Activated CD4-positive, alpha-beta T cell treated with anti-CD3 and anti-CD28 coated beads, Interleukin-2, amount 50 U/mL, for 16 hours (primary cell): ENCODE results near the gene CERS3.
A peak's percentile ranks its signal among the peaks of the same experiment; 100 is the strongest.

Experiments
- DNase-seq: peaks from one replicate; pipeline ENCODE4 v3.0.0-alpha.2; 2020

Gene CERS3

DNA sequence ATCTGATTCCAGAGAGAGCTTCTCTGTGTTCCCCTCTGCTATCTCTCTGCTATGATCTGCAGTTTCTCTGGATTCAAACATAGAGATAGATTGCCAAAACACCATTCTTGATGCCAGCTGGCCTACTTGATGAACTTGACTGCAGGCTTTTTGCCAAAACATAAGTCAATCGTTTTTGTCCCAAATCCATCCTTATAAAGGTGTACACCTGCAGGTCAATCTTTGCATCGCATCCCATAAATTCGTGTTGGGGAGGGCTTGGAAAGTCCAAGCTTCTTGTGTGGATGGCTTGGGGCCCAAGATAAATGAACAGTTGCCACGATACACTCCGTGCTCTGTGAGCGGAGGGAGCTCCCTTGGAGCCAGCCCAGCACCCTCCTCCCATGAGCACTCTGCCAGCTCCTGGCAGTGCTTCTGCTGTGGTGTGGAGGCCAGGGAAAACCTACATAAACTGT, 2.7 kb downstream of the CERS3 start:
- no peak for DNase-seq

DNA sequence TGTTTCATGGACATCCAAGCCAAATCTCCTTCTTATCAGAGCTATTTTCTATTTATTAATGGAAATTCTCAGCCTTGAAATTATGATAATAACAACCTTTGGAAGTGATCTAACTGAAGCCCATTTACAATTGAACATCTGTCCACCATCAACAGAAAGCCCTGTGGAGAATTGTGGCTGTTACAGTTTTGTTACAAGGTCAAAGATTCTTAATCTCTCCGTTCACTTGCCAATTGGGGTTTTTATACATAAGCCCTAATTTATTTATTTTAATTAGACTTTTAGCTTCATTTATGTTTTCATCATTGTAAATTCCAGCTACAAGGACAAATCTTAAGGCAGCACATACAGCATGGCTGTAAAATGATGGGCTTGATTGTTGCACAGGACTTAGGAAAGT, 3.3 kb downstream of the CERS3 start:
- DNase-seq: no peak

DNA sequence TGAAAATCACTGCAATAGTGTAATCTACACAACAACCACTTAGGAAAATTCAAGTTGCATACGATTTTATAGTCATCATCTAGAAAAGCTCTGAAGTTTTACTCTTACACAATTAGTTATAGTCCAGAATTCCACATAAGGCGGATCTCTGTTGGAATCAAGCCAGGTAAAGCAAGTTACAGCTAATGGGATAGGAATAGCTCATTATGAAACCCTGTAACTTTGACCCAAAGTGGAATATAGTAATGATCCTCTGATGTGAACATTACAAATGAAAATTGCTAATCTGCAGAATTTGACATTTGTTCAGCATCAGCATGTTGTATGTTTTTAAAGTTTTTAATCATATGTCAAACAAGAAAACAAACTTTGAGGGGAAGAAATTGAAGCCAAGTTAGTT, 4.4 kb downstream of the CERS3 start:
- DNase-seq: no peak

DNA sequence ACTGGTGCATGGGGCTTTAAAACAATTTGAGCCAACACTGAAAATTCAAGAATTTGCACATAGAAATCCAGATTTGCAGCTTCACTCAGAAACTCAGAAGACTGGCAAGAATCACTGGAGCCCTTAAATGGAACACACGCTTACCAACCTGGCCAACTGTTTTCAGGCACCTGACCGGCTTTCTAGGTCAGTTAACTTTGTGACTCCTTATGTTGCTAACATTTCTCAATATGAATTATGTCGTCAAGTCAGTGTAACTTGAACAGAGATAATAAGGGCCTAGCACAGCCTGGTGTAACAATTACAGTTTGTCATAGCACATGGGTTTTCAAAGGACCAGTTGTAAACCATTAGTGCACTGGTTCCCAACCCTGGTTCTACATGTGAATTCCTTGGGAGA, 6.8 kb downstream of the CERS3 start:
- no peak for DNase-seq

- peak; percentile 11 for DNase-seq
These were observed 8.4 kb downstream of the CERS3 start for GRCh38 chr15:100520132-100520921.

- no peak for DNase-seq
These were observed 10.9 kb downstream of the CERS3 start for GRCh38 chr15:100517846-100518245.

DNA sequence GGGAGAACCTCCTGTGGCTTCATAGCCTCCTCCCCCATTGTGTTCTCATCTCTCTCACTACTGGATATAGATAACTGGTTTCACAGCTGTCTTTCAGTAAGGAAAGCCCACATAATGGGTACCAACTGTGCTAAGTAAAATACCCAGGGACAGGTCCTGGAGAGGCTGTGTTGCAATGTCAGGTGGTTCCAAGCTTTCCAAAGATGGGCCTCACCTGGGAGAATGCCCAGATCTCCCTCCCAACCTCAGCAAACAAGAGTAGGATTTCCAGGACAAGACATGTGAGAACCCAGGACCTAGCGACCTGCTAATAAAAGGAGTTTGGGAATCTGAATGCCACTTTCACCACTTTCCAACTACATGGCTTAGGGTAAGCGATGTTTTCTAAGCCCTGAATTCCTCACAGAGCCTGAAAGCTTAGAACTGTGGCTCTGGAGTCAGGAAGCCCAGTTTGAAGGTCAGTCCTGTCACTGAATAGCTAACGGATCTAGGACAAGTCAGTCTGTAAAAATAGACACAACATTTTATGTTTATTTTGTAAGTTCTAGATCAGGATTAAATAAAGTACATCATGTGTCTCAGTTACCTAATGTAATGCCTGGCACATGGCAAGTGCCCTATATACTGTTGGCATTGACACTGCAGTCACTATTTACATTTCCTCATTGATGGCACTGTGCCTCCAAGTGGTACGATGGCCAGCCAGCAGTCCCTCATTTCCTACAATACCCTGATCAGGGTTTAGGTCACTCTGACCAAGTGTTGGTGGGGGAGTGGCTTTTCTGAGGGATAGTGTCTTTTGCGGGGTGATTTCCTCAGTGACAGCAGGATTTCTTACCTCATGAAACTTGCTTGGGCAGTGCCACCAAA, 11.9 kb downstream of the CERS3 start:
- no peak for DNase-seq

GRCh38 chr15:100515758-100516157, 13.0 kb downstream of the CERS3 start:
- DNase-seq: no peak

DNA sequence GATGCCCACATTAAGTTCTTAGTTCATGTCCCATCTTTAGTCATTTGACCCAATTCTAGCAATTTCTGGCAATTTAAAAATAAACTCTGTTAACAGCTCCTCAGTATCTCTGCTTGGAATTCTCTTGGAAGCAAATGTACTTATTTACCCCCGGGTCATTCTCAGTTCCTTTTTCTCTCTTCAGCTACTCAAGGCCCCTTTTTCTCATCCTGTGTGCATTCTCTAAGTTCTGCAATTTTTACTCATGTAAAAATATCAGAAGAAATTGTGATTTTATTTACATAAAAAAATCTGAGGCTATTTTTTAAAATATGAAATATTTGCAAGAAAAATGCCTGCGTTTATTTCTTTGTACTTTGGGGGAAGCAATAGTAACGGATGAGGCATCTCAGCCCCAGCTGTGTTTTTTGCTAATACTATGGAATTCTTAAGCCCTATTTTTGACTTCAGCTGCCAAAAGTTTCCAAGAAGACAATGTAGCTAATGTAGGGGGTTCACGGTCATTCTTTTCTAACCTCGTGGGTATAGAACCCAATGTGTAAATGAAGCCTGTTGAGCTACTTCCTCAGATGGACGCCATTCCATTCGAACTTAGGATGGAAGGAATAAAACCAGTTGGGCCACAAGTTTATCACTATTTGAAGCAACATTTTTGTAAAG, 20.0 kb downstream of the CERS3 start:
- DNase-seq: no peak

DNA sequence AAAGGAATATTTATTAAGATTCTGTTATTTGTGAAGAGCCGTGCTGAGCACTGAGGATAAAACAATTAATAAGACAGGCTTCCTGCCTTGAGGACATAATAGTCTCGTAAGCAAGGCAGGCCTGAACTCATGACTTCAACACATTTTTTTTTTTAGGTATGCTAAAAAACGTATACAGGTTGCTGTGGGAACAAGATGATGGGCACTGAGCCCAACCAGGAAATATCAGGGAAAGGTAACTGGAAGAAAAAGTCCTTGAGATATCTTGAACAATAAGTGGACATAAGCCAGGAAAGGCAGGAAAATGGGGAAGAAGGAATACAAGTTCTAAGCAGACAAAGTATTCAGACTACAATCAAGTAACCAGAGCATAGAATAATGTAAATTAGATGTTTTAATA, 26.1 kb downstream of the CERS3 start:
- DNase-seq: no peak

GRCh38 chr15:100501117-100501516, 27.6 kb downstream of the CERS3 start:
- DNase-seq: no peak

- DNase-seq: no peak
These were observed 28.3 kb downstream of the CERS3 start for GRCh38 chr15:100500226-100500990.

- no peak for DNase-seq
These were observed 32.9 kb downstream of the CERS3 start for GRCh38 chr15:100495861-100496260.

GRCh38 chr15:100493213-100493612, 35.5 kb downstream of the CERS3 start:
- no peak for DNase-seq

- no peak for DNase-seq
These were observed 44.3 kb downstream of the CERS3 start for GRCh38 chr15:100484443-100484842.

- no peak for DNase-seq
These were observed 45.4 kb downstream of the CERS3 start for GRCh38 chr15:100483370-100483769.

- DNase-seq: no peak
These were observed 51.9 kb downstream of the CERS3 start for GRCh38 chr15:100476805-100477204.

GRCh38 chr15:100472736-100473135, 56.0 kb downstream of the CERS3 start:
- DNase-seq: no peak

DNA sequence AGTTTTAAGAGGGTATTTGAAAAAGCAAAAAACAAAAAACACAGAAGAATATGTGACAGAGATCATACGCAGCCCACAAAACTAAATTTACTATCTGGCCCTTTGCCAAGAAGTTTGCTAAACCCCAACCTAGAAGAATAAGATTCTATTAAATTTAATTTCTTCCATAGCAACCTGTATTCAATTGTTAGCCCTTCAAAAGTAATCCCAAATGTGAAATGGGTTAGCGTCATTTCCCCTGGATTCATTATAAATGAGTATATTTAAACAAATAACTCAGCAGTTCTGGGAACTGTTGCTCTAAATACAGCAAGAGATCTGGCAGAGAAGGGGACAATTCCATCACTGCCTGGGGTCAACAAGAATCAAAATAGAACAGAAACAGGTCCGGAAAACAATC, 56.8 kb downstream of the CERS3 start:
- DNase-seq: no peak

GRCh38 chr15:100468285-100468684, 60.5 kb downstream of the CERS3 start:
- no peak for DNase-seq

DNA sequence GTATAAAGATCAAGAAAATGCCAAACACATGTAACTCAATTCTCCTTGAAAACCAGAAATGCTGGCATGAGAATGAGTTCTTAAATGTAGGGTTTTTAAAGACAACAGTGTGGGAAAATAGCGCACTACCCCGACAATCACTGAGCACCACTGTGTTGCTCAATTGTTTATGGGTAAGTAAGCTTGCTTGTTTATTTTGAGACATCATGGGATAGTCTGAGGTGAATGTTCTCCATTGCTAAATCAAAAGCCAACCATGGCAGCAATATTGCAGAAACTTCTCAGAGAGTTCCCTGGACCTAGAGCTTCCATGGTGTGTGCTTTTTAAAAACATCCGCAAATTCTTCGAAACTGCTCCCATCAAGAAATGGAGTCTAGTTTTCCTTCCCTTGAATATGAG, 62.7 kb downstream of the CERS3 start:
- DNase-seq: no peak

DNA sequence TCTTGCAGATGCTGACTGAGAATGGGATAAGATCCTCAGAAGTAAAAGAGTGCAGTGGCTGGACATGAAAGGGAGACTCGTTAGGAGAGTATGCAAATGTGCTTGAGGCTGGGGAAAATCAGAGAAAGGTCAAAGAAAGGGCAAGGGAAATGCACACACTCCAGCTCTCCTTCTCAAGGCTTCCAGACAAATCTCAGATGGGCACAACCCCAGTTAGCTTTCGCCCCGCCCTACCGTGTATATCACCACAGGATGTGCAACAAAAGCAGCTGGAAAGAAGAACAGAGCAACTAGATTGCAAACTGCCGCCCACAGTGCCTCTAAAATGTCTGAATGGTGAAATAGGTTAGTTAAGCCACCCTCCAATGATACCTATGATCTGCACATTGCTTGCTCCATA, 63.9 kb downstream of the CERS3 start:
- no peak for DNase-seq

GRCh38 chr15:100464256-100464655, 64.5 kb downstream of the CERS3 start:
- no peak for DNase-seq
